Pancreas (tissue), 10 donors: ENCODE results near the gene ZBTB3. TPM values are rescaled to one million over a fixed set of nuclear protein-coding genes. Genes with fewer than 3 reads are reported as not detected.
A peak's percentile ranks its signal among the peaks of the same experiment; 100 is the strongest.

Experiments used
- ATAC-seq, 4 donors: fragments of 200-7000 bp; cut with Tn5 transposase; one replicate each; pipeline versions ENCODE4 v1.8.0 to v1.9.1; 2020; ENCODE audit warnings: mild to moderate bottlenecking in 4 of 4, moderate library complexity in 4 of 4
- DNase-seq, 6 donors: peaks; one replicate each; pipeline ENCODE4 v3.0.0-alpha.2; 2020
- FAIRE-seq: peaks from 2 replicates; lab custom pipeline; 2012; peaks lifted over from hg19 to GRCh38; lab: Jason Lieb, UNC
- H3K27ac ChIP-seq, 4 donors: fragments of 200-600 bp; sonication (generic); 1 replicate in 3 of 4; 2 replicates in 1 of 4; pipeline versions ENCODE4 v1.5.0 to v1.8.0; 2020
- H3K27me3 ChIP-seq, 4 donors: fragments of 200-600 bp; one replicate each; pipeline ENCODE4 v1.8.0; 2021
- H3K36me3 ChIP-seq, 3 donors: fragments of 200-600 bp; sonication (generic) in 1 of 3; one replicate each; pipeline versions ENCODE4 v1.5.0 to v1.8.0; 2020 to 2021
- H3K4me1 ChIP-seq, 3 donors: fragments of 200-600 bp; one replicate each; pipeline ENCODE4 v1.8.0; 2021
- H3K4me3 ChIP-seq, 4 donors: fragments of 200-600 bp; sonication (generic) in 2 of 4; one replicate each; pipeline versions ENCODE4 v1.5.0 to v1.8.0; 2020 to 2021
- H3K9me3 ChIP-seq, 4 donors: fragments of 200-600 bp; one replicate each; pipeline ENCODE4 v1.8.0; 2021
- CTCF ChIP-seq, 4 donors: fragments of 200-600 bp; sonication (generic) in 3 of 4; IDR thresholded peaks; one replicate each; pipeline versions ENCODE4 v1.5.0 to v1.8.0; 2021; ENCODE audit warnings: antibody characterized with exemption in 4 of 4
- WGBS, 2 donors: extraction: QIAGEN DNeasy Blood & Tissue Kit; methylation state at CpG; one replicate each; pipeline ENCODE4 v1.1.7; 2013; 5-methylcytosine and 5-hydroxymethylcytosine counted together
- intact Hi-C, 3 donors: fragments of 100-400 bp; cut with DNase I; formaldehyde crosslinking; loops; one replicate each; pipeline versions ENCODE4 v1.11.1 to v1.14.2; 2022
- polyA plus RNA-seq, 2 donors: library from polyadenylated mRNA; stranded (reverse); fragments of 200-250 nt; gene quantifications; one replicate each; pipeline ENCODE4 v1.2.3, GENCODE V29; 2013
- total RNA-seq, 6 donors: library from RNA; stranded (reverse); fragmentation: NEBNext Ultra II Directional in 4 of 6; extraction: Animal tissue kit (Norgen Biotek cat#: 25700) in 4 of 6; gene quantifications; one replicate each; pipeline versions ENCODE4 v1.2.1 to v1.2.4, GENCODE V29; 2021 to 2023
- donor health status: healthy with polysubstance abuse.
- donor health status: DM: no; HTN: no; CAD: no; lungs with moderate emphysema.
- donor health status: DM: no; HTN: no; CAD: no.
- donor health status: control.
- donor health status: control.
- donor health status: Bipolar disorder and iron deficiency.
- donor health status: DM: yes; HTN: yes; CAD: no.
- donor health status: DM: no; HTN: no; CAD: no.
- donor health status: DM: no; HTN: no; CAD: no.
- donor health status: DM: yes; HTN: yes; CAD: no.

ZBTB3 gene
- total and polyA plus RNA-seq, 8 donors = 2.0 to 9.8 (median 4.8) TPM

GRCh38 chr11:62726156-62726914, 27.6 kb downstream of the ZBTB3 start:
- H3K27ac ChIP-seq = peak overlapping the region; percentile 88 to 93 (median 92)
- H3K4me1 ChIP-seq = peaks cover 9 to 27% (median 20%) of the 10 kb centered on the region in 3 donors
- ATAC-seq (no peak), FAIRE-seq (no peak), DNase-seq (peak in 3 of 6 donors; percentile 38 to 82 (median 47))
- 0% methylated on average over 40 to 51 of the region's 51 CpGs for WGBS, 2 donors
- H3K27me3 ChIP-seq = no peaks in the 10 kb centered on the region
- H3K4me3 ChIP-seq = peak overlapping the region; percentile 68 to 92 (median 88)
- peaks cover 5 to 27% (median 27%) of the 10 kb centered on the region in 3 donors for H3K36me3 ChIP-seq
- no peaks in the 10 kb centered on the region for H3K9me3 ChIP-seq
- TF ChIP-seq CTCF (IDR thresholded peaks at IDR 0.05) = no peak
- intact Hi-C loops = no loop called here

DNA sequence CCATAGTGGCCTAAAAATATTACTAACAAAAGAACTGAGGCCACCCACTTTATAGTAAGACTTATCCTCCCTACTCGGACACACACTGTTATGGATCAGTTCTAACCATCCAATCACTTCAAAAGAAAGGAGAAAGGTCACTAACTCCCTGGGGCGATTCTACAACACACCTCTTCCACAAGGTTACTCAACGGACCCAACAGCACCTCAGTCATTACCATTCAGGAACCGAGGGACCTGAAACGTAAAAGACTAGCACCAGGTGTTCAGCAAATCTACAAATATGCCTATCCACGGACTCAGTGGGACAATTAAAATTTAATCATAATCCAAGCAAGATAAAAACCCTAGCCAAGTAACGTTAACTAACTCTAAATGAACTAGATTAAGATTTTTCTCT, 28.3 kb downstream of the ZBTB3 start:
- 0% methylated on average over 7 of the region's 7 CpGs for WGBS, 2 donors
- DNase-seq (no peak), ATAC-seq (no peak), FAIRE-seq (no peak)
- peaks cover 8 to 23% (median 20%) of the 10 kb centered on the region in 3 donors for H3K4me1 ChIP-seq
- H3K36me3 ChIP-seq = peaks cover 5 to 34% (median 33%) of the 10 kb centered on the region in 3 donors
- H3K9me3 ChIP-seq = no peaks in the 10 kb centered on the region
- TF ChIP-seq CTCF (IDR thresholded peaks at IDR 0.05) = no peak
- no peaks in the 10 kb centered on the region for H3K27me3 ChIP-seq
- H3K27ac ChIP-seq = peak overlapping the region in 3 of 4 donors; percentile 88 to 93 (median 93)
- intact Hi-C loops = no loop called here
- H3K4me3 ChIP-seq = peak overlapping the region; percentile 68 to 92 (median 88)

GRCh38 chr11:62724171-62724570, 29.8 kb downstream of the ZBTB3 start:
- WGBS, 2 donors = 23 to 31% methylated on average over 8 of the region's 8 CpGs
- peaks cover 0 to 12% (median 10%) of the 10 kb centered on the region in 3 donors for H3K4me1 ChIP-seq
- no peak for TF ChIP-seq CTCF (IDR thresholded peaks at IDR 0.05)
- peak overlapping the region in 2 of 4 donors; percentile 68 to 92 for H3K4me3 ChIP-seq
- no peak for DNase-seq
- H3K36me3 ChIP-seq = peaks cover 9 to 47% (median 44%) of the 10 kb centered on the region in 3 donors
- no peaks in the 10 kb centered on the region for H3K27me3 ChIP-seq
- intact Hi-C loops = no loop called here
- no peaks in the 10 kb centered on the region for H3K9me3 ChIP-seq
- ATAC-seq = no peak
- H3K27ac ChIP-seq = no peak overlapping the region
- FAIRE-seq = no peak

DNA sequence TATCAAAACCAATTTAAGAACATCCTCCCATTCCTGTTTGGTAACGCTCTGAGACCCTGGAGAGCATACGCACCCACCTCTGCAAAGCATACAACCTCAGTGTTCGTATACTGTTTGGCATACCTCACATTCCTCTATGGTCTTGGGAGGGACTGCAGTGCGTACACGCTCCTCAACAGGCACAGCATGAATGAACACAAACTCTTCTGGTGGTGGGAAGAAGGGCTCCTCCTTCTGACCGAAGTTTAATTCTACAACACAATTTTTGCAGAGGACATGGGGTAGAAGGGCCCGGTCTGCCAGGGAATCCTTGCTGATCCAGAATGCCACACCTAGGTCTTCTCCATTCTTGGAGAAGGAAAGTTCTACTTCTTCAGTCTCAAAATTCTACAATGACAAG, 32.0 kb downstream of the ZBTB3 start:
- Histone ChIP-seq H3K9me3 (no peaks in the 10 kb centered on the region), H3K4me1 (peaks cover 0 to 12% (median 10%) of the 10 kb centered on the region in 3 donors), H3K27ac (no peak overlapping the region), H3K36me3 (peaks cover 9 to 69% (median 54%) of the 10 kb centered on the region in 3 donors), H3K4me3 (no peak overlapping the region), H3K27me3 (no peaks in the 10 kb centered on the region)
- intact Hi-C loops = no loop called here
- 71 to 78% methylated on average over 7 of the region's 7 CpGs for WGBS, 2 donors
- FAIRE-seq (no peak), ATAC-seq (no peak), DNase-seq (no peak)
- TF ChIP-seq CTCF (IDR thresholded peaks at IDR 0.05) = no peak
